ENCODE measurements around the gene PARVB.

GRCh38 chr22:44030051-44030701 is 6.1 kb downstream of the PARVB start:
- TF ChIP-seq CTCF (IDR thresholded peaks at IDR 0.05) (no peak), POLR2A (IDR thresholded peaks at IDR 0.05) (no peak)
